A549 (cell line): ENCODE data around the gene C10orf62.

Experiments
- BHLHE40 ChIP-seq: IDR thresholded peaks from 2 replicates; pipeline ENCODE4 v1.6.1; 2012; ENCODE audit warnings: low read depth, low read length, inconsistent platforms
- CBX2 ChIP-seq: fragments of 200-600 bp; sonication (generic); IDR thresholded peaks from 2 replicates; pipeline ENCODE4 v1.6.1; 2016; ENCODE audit warnings: low read depth, mild to moderate bottlenecking, borderline replicate concordance
- CEBPB ChIP-seq, 2 experiments: fragments of >200 bp in 1 of 2; sonication (Bioruptor Twin) in 1 of 2; formaldehyde crosslinking in 1 of 2; IDR thresholded peaks; 2 replicates each; pipeline ENCODE4 v1.6.1; 2012 to 2016
- CHD2 ChIP-seq: fragments of 150-350 bp; IDR thresholded peaks from 2 replicates; pipeline ENCODE4 v1.6.1; 2014; ENCODE audit warnings: low read length; ENCODE audit not compliant: partially characterized antibody
- EP300 ChIP-seq, 2 experiments: fragments of >200 bp; sonication (Bioruptor Twin); formaldehyde crosslinking; IDR thresholded peaks; 2 replicates in 1 of 2; 3 replicates in 1 of 2; pipeline ENCODE4 v1.6.1; 2016 to 2017
- ESRRA ChIP-seq: fragments of 150-350 bp; IDR thresholded peaks from 2 replicates; pipeline ENCODE4 v1.6.1; 2014; ENCODE audit warnings: mild to moderate bottlenecking, low read length, borderline replicate concordance
- FOSL2 ChIP-seq, 2 experiments: fragments of 450-650 bp in 1 of 2; fragments of >200 bp in 1 of 2; sonication (Bioruptor Twin) in 1 of 2; formaldehyde crosslinking; IDR thresholded peaks; 2 replicates each; pipeline versions ENCODE4 v1.5.0 to v1.6.1; 2016 to 2020; ENCODE audit warnings: mild to moderate bottlenecking in 1 of 2, moderate library complexity in 1 of 2
- JUNB ChIP-seq: fragments of >200 bp; sonication (Bioruptor Twin); formaldehyde crosslinking; IDR thresholded peaks from 2 replicates; pipeline ENCODE4 v1.6.1; 2016
- POLR2A ChIP-seq: IDR thresholded peaks from 2 replicates; pipeline ENCODE4 v1.6.1; 2012; ENCODE audit warnings: mild to moderate bottlenecking, low read length
- RAD21 ChIP-seq, 2 experiments: fragments of >200 bp in 1 of 2; sonication (Bioruptor Twin) in 1 of 2; formaldehyde crosslinking in 1 of 2; IDR thresholded peaks in 1 of 2; conservative IDR thresholded peaks in 1 of 2; 2 replicates in 1 of 2; 3 replicates in 1 of 2; pipeline ENCODE4 v1.6.1; 2012 to 2018; ENCODE audit warnings: inconsistent platforms in 1 of 2
- RFX5 ChIP-seq: fragments of 450-650 bp; IDR thresholded peaks from 2 replicates; pipeline ENCODE4 v1.7.1; 2014; ENCODE audit warnings: antibody characterized with exemption, mild to moderate bottlenecking, moderate library complexity
- TP53 ChIP-seq: fragments of 250-450 bp; sonication (Bioruptor Pico); IDR thresholded peaks from 2 replicates; pipeline ENCODE4 v1.5.0; 2021; ENCODE audit warnings: mild to moderate bottlenecking, moderate library complexity
- TF ChIP-seq, protein P1 (sequence below): fragments of 450-650 bp; IDR thresholded peaks from 2 replicates; pipeline ENCODE4 v1.6.1; 2014; ENCODE audit warnings: antibody characterized with exemption
- TF ChIP-seq, protein P2 (sequence below): fragments of >200 bp; sonication (Bioruptor Twin); formaldehyde crosslinking; IDR thresholded peaks from 3 replicates; pipeline ENCODE4 v1.5.1; 2016

DNA sequence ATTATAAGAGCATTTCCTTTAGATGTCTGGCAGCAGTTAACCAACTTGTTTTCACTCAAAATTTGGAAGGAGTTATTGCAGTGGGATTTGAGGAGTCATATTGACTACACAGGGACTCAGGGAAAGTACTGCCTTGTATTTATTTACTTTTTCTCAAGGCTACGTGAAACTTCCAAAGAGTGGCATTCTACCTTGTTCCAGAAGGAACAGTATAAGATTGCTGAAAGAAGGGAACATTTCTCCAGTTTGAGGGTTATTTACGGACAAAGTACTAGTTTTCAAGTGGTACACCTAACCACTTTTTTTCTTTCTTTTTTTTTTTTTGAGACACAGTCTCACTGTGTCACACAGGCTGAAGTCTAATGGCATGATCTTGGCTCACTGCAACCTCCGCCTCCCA lies 38.7 kb downstream of the C10orf62 start:
- TF ChIP-seq, protein P1, sequence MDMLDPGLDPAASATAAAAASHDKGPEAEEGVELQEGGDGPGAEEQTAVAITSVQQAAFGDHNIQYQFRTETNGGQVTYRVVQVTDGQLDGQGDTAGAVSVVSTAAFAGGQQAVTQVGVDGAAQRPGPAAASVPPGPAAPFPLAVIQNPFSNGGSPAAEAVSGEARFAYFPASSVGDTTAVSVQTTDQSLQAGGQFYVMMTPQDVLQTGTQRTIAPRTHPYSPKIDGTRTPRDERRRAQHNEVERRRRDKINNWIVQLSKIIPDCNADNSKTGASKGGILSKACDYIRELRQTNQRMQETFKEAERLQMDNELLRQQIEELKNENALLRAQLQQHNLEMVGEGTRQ: no peak
- TF ChIP-seq EP300 (IDR thresholded peaks at IDR 0.05) (no peak), BHLHE40 (no peak), CEBPB (IDR thresholded peaks at IDR 0.05) (no peak), TP53 (CRISPR knock-in tag) (no peak), CHD2 (no peak), POLR2A (no peak), RFX5 (no peak), FOSL2 (IDR thresholded peaks at IDR 0.05) (no peak), FOSL2 (CRISPR knock-in tag; IDR thresholded peaks at IDR 0.05) (no peak), RAD21 (conservative IDR thresholded peaks at IDR 0.05 in 1 of 2, IDR thresholded peaks at IDR 0.05 in 1 of 2) (no peak), CBX2 (no peak), ESRRA (no peak), JUNB (no peak)
- TF ChIP-seq, protein P2, sequence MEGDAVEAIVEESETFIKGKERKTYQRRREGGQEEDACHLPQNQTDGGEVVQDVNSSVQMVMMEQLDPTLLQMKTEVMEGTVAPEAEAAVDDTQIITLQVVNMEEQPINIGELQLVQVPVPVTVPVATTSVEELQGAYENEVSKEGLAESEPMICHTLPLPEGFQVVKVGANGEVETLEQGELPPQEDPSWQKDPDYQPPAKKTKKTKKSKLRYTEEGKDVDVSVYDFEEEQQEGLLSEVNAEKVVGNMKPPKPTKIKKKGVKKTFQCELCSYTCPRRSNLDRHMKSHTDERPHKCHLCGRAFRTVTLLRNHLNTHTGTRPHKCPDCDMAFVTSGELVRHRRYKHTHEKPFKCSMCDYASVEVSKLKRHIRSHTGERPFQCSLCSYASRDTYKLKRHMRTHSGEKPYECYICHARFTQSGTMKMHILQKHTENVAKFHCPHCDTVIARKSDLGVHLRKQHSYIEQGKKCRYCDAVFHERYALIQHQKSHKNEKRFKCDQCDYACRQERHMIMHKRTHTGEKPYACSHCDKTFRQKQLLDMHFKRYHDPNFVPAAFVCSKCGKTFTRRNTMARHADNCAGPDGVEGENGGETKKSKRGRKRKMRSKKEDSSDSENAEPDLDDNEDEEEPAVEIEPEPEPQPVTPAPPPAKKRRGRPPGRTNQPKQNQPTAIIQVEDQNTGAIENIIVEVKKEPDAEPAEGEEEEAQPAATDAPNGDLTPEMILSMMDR: no peak
